HG02973 (cell line): ENCODE results near the gene ASXL1.

ENCODE experiments used
- ATAC-seq: cut with Tn5 transposase; IDR thresholded peaks from one replicate; pipeline ENCODE4 v1.9.1; 2021; ENCODE audit warnings: moderate library complexity; ENCODE audit not compliant: unreplicated experiment

Gene ASXL1

DNA sequence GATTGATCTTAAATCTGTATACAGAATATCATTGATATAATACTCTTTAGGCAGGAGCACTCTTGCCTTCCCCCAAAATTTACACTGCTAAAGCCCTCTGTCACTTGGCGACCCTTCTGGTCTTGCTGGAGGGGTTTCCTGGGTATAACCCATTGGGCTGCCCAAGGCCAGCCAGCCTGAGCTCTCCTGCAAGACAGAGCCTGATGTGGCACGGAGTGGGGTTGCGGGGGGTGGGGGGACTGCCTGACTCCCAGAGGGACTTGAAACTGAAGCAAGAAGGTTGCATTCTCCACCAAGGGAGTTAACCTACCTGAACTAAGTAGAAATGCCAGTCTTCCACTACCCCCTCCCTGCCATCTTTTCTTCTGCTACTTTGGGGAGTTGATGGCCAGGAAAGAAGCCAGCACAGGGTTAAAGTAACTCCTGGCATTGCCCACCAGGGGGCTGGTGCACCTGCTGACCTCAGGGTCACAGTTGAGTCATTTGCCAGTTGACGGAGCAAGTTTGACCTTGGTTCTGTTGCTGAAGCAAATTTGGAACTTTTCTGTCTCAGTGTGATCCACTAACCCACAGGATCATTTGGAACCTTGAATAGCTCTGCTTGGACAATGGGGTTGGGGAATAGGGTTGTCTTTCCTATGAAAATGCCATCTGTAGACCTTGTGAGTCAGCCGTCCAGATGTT, 79.4 kb downstream of the ASXL1 start:
- ATAC-seq: no peak

DNA sequence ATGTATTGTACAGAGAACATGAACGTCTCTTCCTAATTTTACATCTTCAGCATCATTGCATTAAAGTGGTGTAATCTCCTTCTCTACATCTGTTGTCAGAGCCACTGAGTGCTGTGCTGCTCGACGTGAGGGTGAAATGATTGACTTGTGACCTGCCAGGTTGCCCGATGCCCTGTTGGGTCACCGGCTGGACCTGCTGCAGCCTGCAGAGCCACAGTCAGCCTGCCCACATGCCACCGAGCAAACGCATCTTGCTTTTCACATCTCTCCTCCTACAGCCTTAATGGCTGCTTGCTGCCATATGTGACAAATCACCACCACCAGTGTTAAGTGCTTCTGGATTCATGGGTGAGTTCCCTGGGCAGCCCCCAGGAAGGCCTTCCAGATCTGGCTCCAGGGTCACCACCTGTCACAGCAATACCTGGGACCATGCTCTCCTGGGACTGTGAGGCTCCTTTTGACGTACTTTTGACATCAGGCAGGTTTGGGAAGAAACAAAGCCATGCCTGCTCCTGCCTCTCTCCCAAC, 80.3 kb downstream of the ASXL1 start:
- ATAC-seq: no peak

- no peak for ATAC-seq
Observed at GRCh38 chr20:32439132-32439829, 81.2 kb downstream of the ASXL1 start.

- no peak for ATAC-seq
Observed at GRCh38 chr20:32440069-32440757, 82.1 kb downstream of the ASXL1 start.

DNA sequence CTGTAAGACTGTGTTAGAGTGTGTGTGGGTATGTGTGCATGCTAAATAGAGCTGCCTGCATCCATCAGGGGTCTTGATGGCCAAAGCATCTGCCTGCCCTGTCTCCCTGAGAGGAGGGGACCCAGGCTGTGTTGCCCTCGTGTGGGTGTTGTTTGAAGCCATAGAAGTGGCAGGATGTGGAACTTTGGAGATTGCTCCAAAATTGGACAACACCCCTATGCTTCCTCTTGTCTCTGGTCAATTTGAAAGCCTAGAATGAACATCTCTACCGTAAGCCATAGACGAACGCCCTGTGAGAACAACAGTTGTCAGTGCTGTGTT, 82.6 kb downstream of the ASXL1 start:
- ATAC-seq: no peak

- ATAC-seq: no peak
Observed at GRCh38 chr20:32441638-32442037, 83.5 kb downstream of the ASXL1 start.

- ATAC-seq: no peak
Observed at GRCh38 chr20:32442630-32443373, 84.7 kb downstream of the ASXL1 start.

- ATAC-seq: no peak
Observed at GRCh38 chr20:32443386-32443974, 85.3 kb downstream of the ASXL1 start.

- no peak for ATAC-seq
Observed at GRCh38 chr20:32444474-32445220, 86.5 kb downstream of the ASXL1 start.

DNA sequence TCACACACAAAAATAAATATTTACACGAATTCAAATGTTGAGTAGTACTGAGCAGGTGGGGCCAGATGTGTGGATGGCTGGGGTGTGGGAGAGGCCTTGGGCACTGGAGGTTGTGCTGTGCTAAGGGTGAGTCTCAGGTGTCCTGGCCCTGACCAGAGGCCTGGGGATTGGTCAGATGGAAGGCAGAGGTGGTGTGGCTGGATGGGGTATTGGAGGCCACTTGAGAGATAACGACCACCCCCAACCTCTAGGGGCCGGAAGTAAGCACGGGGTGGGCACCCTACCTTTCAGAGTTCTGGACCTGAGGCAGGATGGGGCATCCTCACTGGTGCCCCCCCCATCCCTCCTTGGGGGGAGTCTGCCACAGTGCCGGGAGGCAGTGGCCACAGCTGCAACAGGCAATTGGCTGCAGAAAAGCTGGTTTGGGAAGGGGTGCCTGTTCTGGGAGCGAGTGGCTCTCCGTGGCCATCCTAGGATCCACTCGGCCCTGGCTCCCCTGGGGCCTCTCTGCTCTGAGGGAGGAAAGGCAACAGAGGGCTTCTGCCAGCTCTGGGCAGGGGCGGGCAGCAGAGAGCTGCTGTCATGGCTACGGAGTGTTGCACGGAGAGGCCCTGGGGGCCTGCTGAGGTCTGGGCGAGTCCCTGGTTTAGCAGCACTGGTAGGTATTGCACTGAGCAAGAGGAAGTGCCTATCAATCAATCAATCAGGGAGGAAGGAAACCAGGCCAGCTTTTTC, 87.6 kb downstream of the ASXL1 start:
- ATAC-seq: no peak

DNA sequence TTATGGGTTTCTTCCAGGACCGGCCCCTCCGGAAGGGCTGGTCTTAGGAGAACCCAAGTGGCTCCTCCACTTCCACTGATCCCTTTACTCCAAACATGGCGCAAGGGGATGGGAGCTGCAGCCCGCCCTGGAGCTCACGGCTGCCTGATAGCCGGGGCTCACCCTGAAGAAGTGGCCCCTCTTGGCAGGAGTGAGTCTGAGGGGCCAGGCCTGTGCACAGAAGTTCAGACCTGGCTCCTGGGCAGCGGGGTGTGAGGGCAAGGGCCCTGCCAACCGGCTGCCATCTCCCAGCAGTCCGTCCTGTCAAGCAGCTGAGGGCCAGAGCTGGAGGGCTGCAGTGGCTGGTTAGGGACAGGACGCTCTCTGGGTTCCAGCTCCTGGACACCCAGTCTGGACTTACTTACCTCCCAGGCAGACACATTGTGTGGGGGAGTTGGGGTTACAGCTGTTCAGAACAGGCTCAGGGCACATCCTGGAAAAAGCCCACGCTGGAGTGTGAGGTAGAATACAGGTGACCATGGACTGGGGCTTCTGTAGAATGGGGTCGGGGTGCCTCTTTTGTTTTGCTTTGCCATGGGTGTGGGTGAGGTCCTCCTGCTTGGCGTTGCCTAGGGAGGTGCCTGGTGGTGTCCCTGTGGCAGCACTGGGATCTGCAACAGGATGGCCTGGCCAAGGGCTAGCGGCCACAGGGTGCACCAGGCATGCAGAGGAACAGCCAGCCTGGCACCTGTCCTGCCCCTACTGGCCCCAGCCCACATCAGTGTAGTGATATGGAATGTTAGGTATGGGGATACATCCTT, 88.4 kb downstream of the ASXL1 start:
- ATAC-seq: no peak

DNA sequence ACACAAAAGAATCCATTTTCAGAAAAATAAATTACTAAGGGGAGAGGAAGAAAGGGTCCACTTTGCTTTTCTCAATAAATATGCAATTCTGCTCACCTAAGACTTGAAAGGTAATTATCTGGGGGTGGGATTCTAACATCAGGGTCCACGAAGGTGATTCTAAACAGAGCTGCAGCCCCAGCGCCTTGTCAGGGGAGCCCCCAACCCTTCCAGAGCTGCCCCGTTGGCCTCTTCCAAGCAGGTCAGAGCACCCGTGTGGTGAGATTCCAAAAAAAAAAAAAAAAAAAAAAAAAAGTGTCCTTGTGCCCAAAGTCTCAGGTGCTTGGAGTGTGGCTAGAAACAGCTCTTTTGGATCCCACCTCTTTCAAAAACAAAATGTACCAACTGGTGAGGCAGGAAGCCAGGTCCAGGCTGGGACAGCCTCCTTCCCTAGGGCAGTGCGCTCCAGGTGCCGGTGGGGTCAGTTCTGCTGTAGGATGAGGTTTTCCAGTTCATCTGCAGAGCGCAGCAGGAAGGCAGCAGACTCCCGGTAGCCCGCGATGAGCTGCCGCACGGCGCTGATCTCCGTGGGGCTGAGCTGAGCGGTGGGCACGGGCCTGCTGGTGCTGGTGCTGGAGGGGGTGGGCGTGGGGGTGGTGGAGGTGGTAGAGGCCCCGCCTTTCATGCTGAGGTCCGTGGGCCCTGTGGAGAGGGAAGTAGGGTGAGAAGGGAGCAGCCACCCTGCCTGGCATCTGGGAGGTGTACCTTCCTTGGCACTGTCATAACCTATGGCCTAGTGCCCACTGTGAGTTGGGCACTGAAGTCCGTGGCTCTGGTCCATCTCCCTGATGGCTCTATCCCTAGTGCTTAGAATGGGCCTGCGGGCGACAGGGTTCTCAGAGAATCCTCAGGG, 89.3 kb downstream of the ASXL1 start:
- ATAC-seq: no peak

GRCh38 chr20:32448306-32449056, 90.3 kb downstream of the ASXL1 start:
- no peak for ATAC-seq

DNA sequence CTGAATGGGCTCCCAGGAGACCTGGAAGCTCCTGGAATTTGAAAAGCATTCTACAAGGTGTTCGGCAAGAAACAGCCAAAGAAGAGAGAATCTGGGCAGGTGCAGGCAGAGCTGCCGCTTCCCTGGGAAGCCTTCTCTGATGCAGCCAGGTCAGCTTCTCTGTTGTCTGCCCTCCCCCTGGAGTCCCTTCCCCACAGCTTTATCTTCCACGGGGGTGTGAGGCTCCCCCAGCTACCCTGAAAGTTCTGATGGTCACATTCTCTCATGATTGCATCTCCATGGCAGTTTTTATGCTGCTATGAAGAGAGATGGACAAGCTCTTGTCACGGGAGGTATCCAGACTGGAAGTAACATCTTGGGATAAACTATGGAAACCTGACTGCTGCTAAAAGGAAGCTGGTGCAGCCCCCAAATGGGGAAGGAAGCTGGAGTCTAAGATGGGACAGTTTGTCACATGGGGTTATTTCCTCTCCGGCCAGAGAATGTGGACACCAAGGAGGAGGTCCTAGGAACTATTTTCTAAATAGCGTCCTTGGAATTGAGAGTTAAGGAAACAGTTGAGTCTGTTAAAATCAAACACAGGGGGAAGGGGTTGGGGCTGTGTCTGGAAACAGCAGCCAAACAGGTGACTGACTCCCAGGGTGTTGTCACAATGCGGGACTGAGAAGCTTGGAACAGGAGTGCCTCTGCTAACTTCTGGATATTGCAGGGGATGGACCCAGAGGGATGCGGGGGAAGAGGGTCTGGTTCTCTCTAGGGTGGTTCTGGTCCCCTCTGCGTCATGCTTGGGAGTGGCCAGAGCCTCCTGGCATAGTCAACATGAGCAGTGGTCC, 91.1 kb downstream of the ASXL1 start:
- ATAC-seq: no peak

DNA sequence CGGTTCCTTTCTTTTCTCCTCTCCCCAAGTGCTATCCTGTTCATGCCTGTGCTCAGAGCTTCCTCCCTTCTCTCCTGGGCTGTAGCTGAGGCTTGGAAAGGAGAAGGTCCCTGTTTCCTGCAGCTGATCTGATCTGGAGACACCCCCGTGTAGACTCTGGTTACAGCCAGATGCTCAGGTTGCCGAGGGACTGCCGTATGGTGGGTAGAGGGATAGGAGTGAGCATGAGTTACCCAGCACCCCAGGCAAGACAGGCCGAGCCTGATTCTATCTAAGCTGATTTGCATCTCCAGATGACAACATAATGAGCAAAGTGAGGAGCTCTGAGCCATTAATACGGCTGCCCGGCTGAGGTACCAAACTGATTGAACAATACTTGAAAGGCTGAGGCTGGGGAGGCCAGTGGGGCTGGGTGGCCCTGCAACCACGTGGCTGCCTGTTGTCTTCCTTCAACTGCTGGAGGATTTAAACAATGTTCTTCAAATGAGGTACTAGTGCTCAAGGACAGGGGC, 91.8 kb downstream of the ASXL1 start:
- ATAC-seq: no peak

DNA sequence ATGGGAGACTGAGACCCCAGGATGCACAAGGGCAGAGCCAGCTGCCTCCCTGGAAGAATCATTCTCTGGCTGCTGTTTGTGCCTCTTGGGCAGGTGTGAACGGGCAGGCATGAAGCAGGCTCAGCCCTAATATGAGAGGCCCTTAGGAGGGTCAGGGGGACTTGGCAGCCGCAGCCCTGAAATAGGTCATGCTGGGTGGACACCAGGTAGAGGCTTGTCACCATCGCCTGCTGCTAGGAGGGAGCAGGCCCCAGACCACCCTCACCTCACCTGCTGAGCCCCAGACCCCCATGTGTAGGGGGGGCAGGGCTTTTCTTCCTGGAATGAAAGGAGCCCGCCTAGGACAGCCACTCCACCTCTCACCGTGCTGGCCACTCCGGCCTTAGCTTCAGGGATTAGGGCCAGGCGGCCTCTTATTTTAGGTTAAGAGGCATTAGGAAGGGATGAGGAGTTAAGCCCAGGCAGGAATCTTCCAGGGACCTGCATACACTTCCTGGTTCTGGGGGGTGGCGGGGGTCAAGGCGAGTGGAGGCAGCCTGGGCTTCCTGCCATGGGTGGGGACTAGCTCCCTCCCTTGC, 92.4 kb downstream of the ASXL1 start:
- no peak for ATAC-seq
